ENCODE measurements around the gene MACROD2.

DNA sequence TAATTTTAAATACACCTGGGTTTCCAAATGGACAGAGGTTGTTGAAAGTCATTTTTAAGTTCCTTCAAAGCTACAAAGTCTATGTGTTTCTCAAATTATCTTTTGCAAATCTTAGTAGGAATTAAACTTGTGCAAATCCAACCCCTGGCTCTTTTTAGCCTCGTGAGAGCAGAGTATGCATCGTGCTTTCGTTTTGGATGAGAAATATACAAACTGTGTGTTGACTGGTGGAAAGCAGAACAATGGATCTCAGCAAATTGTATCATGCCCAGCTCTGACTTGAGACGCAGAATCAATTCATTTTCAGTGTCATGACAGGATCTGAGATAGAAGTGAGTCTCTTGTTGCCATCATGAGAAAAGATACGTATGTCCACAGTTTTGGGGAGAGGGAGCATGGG lies 884.5 kb downstream of the MACROD2 start:
- no peak for TF ChIP-seq CTCF (conservative IDR thresholded peaks at IDR 0.05)
- TF ChIP-seq ZFX (IDR thresholded peaks at IDR 0.05): no peak
